RPMI8226 (cell line): ENCODE measurements around the gene PDCD6IP.
A peak's percentile ranks its signal among the peaks of the same experiment; 100 is the strongest.

Experiments
- DNase-seq: peaks from one replicate; pipeline ENCODE4 v3.0.0-alpha.2; 2015

The PDCD6IP gene

DNA sequence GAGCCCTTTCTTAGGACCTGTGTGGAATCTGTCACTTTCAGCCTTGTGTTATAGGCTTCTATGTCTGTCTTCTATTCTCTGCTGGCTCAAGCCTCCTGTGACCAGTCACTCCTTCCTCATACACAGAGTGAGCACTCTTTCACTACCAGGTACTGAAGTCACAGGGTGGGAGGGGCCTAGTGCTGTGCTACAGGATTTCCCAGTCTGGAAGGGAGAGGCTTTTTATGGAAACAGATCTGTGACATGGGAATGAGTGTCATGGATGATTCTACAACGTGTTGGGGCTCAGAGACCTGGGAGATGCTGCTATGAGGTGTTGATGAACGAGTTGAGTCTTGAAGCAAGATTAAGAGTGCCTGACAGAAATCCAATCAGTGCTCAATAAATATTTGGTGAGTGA lies 100.5 kb downstream of the PDCD6IP start:
- no peak for DNase-seq

DNA sequence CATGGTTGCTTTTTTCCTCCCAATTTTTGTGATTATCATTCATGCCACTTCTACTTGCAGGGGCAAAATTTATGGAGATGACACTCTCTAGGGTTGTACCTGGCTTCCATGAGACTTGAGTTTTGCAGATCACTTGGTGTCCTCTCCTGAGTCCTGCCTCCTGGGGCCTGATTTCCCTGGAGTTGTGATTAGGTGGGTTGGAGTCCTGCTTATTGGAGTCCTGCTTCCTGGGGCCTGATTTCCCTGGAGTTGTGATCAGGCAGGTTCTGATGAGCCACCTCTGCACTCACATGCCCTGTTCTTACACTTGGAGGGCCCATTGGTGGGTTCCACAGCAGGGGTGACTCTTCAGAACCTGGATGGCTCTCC lies 102.0 kb downstream of the PDCD6IP start:
- DNase-seq = no peak

DNA sequence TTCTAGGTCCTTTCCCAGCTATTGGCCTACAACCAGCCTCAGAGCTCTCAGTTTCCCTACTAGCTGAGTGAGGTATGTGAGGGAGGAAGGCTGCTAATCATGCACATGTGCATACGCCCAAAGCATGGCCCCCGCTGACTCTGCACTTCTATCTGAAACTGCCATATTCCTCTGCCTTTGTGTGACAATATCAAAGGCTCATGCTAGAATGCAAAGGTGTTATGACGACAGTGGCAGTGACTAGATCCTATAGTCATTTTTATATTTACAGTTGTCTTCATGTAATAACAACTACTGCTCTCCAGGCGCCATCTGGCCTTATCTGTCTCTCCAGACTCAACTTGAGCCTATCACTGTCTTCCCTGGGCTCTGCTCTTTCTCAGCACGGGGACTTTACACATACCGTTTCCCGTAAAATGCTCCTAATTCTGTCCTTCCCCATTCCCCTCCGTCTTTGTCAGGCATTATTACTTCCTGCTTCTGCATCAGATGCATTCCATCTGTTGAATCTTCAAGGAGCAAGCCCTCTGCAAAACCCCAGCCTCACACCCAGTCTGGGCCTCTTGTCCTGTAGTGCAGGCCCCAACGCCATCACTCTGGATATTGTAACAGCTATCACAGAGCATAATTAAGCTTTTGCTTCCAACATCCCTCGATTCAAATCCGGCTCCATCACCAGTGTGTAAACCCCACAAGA lies 102.5 kb downstream of the PDCD6IP start:
- no peak for DNase-seq

DNA sequence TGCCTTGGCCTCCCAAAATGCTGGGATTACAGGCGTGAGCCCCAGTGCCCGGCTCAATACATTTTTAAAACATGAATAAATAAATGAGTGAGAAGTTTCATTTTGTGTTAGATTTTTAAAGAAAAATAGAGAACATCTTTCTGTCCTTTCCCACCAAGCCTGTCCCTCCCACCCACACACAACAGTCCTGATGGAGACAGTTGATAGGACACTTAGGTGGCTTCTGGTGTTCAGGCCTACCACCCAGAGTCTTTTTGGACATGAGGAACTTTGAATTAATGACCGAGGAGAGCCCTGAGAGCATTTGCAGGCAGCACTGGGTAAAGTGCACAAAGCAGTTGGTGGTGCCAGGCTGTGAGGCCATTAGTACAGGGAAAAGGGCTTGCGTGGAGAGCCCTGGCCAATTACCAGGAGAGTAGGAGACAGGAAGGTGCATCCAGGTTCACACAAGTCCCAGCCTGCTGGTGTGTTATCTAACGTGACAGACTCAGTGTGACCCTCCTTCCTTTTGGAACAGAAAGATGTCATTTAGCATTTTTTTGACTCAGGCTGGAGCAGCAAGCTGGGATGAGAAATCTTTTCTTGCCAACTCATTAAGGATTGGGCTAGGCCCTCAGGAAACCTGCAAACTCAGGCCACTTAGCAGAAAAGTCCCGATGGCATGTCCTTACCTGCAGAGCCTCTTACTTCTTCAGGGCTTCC lies 103.6 kb downstream of the PDCD6IP start:
- DNase-seq = no peak

DNA sequence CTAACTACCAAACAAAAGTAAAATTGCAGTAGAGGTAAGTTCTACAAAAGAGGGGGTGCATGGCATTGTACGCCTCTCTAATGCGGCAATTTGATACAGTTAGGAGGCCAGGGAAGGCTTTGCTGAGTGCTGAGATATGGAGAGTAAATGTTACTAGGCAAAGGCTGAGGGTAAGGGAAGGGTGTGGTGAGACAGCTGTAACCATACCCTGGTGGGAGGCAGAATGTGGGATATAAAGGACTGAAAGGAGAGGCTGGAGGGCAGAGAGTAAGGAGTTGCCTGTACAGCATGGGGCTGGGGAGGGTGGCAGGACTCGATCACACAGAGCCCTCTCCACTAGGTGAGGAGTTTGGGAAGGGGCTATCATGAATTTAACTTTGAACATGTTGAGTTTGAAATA lies 106.3 kb downstream of the PDCD6IP start:
- DNase-seq = no peak

DNA sequence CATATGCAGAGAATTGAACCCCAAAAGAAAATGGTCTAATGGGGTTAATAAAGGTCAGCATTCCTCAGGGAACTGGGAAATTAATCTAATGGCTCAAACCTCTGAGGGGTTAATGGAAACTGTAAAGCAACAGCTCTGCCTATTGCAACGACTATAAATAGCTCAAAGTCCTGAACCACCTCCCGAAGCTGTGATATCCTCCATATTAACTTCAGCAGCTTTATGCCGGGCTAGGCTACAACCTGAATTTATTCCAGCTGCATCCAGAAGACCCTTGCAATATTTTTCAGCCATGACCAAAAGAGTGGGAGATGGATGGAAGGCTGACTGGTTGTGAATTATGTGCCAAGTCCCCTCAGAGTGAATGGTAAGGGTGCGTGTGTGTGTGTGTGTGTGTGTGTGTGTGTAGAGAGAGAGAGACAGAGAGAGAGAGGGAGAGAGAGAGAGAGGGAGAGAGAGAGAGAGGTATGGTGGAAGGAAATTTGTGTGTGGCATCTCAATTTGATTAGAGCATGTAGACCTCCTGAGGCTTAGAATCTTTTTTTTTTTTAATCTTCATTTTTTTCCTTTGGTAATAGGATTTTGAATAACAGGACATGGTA lies 109.9 kb downstream of the PDCD6IP start:
- DNase-seq = no peak

DNA sequence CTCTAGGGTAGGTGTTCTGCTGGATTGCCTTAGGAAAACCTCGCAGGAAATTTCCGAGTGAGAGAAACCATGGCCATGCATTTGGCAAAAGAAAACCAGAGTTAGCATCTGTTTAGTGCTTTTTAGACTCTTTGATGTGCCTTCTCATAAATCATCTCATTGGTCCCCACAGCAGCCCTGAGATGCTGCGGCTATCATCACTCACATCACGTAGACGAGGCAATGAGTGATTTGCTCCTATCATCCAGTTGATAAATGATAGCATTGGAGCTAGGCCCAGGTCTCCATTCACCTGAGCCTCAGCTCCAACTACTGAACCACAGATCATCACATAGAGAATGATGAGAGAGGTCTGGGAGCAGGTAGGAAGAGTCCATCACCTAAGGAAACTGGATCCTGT lies 111.1 kb downstream of the PDCD6IP start:
- no peak for DNase-seq

DNA sequence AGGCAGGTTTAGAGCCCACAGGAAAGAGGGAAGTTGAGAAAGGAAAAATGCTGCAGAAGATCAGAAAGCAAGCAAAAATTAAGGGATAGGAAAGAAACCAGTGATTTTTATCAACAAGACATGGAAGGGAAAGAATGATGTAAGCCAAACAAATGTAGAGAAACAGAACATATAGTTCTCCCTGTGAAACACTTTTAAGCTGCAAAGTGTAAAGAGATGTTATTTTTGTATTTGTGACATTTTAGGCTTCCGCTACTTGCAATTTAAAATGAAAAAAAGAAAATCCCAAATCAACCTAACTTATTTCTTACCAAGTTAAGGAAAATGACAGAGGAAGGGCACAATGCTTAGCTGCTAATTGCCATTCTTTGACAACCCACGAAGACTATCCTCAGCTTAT lies 111.6 kb downstream of the PDCD6IP start:
- no peak for DNase-seq

DNA sequence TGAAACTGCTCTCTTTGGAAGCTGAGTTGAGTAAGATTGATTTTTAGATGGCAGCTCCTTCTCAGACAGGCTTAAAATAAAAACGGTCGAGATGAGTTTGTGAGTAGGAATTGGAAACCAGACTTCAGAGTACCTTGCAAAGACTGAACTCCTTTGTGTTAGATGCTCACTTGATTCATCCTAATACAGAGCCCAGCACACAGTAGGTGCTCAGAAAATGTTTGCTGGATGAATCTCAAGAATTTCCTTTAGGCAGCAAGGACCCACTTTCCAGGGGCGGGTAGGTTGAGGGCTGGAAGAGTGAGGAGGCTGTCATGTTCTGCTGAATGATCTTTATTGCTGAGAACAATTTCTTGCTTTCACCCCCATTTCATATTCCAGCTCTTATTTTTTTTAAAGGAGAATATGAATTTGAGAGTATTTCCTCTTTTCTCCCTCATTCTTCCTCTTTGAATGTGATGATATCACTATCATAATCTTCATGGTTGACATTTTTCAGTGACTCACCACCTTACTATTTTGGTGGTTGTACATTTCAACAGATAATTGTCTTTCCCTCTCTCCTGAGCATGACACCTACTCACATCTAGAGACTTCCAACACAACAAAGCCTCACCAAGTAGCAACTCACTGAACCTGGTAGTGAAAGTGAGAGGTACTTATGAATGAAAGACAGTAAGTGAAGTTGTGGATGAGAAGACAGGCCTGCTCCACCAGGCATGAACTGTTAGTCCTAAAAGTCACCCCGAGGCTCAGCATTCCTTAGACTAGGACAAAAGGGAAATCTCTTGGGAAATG lies 113.3 kb downstream of the PDCD6IP start:
- DNase-seq = no peak

DNA sequence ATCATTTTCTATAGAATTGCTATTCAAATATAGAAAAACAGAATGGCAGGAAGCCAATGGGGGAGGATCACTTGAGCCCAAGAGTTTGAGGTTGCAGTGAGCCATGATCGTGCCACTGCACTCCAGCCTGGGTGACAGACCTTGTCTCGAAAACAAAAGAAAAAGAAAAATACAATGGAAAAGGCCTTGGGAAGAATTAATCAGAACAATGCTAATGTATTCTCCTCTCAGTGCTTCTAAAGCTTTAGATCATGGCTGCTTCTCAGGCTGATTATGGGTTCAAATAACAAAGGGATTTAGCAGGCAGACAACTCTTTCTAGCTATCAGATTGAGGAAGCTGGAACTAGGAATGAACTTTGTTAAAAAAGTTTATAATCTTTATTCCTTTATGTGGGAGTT lies 115.8 kb downstream of the PDCD6IP start:
- no peak for DNase-seq

DNA sequence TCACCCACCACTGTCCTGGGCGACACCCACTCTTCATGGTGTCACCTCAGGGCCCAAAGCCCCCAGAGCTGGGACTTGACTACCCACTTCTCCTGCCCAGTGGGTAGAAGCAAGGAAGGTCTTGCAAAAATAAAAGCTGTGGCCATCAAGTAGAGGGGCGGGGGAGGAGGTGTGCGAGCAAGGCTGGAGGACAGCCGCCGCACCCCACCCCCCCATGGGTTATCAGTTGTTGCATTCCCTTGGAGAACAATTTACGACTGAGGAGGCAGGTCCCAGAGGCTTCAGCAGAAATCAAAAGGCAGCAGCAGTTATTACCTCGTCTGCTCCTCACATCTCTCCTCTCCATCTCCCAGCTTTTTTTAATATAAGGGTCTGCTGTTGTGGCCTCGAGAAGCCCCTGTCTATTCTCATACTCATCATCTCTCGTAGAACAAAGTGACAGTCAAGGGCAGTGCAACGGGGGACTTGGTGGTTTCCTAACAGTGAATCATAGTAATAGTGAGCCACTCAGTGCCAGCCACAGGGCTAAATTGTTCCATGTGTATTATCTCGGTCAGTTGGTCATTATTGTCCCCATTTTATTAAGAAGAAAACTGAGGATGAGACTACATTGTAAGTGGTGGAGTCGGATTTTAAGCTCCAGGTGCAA lies 116.4 kb downstream of the PDCD6IP start:
- DNase-seq = no peak

DNA sequence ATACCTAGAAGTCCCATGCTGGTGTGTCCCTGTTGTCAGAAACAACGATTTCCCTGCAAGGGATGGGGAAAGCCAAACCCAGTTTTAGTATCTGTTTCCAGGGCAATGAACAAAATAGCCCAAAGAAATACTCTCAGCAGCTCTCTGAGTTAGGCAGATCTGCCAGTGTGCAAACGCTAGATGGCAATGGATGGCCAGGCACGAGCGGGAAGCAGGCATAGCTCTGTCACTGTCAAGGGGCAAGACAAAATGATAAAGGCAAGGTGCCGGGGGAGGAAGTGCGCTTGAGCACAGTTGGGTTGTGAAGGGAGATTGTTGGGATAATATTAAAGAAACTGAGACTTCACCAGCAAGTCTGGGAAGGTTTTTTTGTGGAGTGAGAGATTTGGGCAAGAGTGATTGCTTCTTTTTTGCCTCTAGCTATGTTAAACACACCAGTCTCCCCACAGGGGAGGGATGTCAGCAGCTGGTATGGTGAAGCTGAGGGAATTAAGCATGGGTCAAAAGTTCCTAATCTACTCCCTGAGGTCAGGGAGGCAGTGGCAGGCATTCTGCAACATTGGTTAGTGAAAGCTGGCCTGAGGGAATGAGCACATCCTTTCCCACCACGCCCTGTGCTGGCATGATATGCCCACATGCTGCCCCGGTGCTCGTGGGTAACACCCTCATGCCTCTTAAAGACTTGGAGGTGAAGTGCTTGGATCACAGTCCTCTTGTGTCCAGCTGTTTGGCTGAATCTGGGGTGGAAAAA lies 117.5 kb downstream of the PDCD6IP start:
- peak; percentile 38 for DNase-seq

DNA sequence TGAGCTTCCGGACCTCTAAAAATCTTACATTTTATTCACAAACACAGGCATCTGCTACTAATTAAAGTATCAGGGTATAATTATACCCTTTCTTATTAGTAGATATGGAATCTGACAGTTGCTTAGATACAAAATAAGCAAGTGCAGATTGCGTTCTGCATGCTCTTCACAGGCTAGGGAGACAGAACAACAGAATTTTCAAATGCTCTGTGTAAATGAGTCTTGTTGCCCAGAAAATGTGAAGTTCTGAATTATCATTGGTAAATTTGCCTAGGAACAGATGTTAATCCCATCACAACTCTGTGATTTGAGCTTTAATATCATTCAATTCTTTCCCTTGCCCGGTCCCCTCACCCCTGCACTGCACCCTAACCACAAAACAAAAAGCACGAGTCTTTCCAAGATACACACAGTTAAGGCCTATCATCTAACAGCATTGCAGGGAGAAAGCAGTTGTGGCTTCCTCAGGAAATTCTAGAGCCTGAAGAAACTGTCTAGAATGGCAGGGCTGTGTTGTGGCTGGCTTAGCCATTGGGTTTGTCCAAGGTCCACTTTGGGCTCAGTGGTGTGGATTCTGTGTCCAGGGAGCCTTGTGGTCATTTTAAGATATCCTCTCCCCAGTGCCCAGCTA lies 119.8 kb downstream of the PDCD6IP start:
- no peak for DNase-seq
